Thyroid gland (tissue), 4 donors: ENCODE data around the gene SCYGR6. TPM values are rescaled to one million over a fixed set of nuclear protein-coding genes. Genes with fewer than 3 reads are reported as not detected.

Source experiments
- DNase-seq, 2 donors: peaks; one replicate each; pipeline ENCODE4 v3.0.0-alpha.2; 2019
- H3K27ac ChIP-seq, 3 donors: fragments of 200-600 bp; sonication (generic); 1 replicate in 2 of 3; 2 replicates in 1 of 3; pipeline ENCODE4 v1.5.1; 2016 to 2019; ENCODE audit warnings: mild to moderate bottlenecking in 1 of 3, moderate library complexity in 1 of 3
- H3K27me3 ChIP-seq: fragments of 200-600 bp; sonication (generic); one replicate; pipeline ENCODE4 v1.5.1; 2019
- H3K36me3 ChIP-seq, 2 donors: fragments of 200-600 bp; sonication (generic); one replicate each; pipeline ENCODE4 v1.5.1; 2016 to 2019
- H3K4me1 ChIP-seq, 2 donors: fragments of 200-600 bp; sonication (generic); one replicate each; pipeline ENCODE4 v1.5.1; 2017 to 2019
- H3K4me3 ChIP-seq, 3 donors: fragments of 200-600 bp; sonication (generic); replicated peaks in 1 of 3; 1 replicate in 2 of 3; 2 replicates in 1 of 3; pipeline ENCODE4 v1.5.1; 2016; ENCODE audit warnings: mild to moderate bottlenecking in 1 of 3
- H3K9me3 ChIP-seq: fragments of 200-600 bp; sonication (generic); one replicate; pipeline ENCODE4 v1.5.1; 2017
- CTCF ChIP-seq, 6 experiments: fragments of 200-600 bp in 3 of 6; fragments of 450-650 bp in 3 of 6; sonication (generic) in 3 of 6; IDR thresholded peaks; one replicate each; pipeline ENCODE4 v1.5.1; 2016 to 2019; ENCODE audit warnings: antibody characterized with exemption in 6 of 6, mild to moderate bottlenecking in 2 of 6, inconsistent platforms in 1 of 6, moderate library complexity in 1 of 6
- POLR2A ChIP-seq, 2 donors: fragments of 450-650 bp; IDR thresholded peaks; one replicate each; pipeline ENCODE4 v1.6.1; 2017; ENCODE audit warnings: antibody characterized with exemption in 2 of 2, mild to moderate bottlenecking in 2 of 2, moderate library complexity in 1 of 2
- WGBS, 2 donors: methylation state at CpG; one replicate each; pipeline ENCODE4 v1.1.5; 2017; 5-methylcytosine and 5-hydroxymethylcytosine counted together
- intact Hi-C: fragments of 100-400 bp; cut with DNase I; formaldehyde crosslinking; loops from one replicate; pipeline ENCODE4 v1.15.1; 2023
- total RNA-seq, 4 donors: library from RNA; depleted of rRNA; stranded (reverse); fragments of >200 nt; gene quantifications; one replicate each; pipeline ENCODE4 v1.2.3, GENCODE V29; 2016

Gene SCYGR6
- total RNA-seq, 4 donors from 2014 or later, result not detected

GRCh38 chr2:227710986-227711385 is 13.6 kb downstream of the SCYGR6 start:
- no peak for TF ChIP-seq POLR2A (IDR thresholded peaks at IDR 0.05)
- no peak for TF ChIP-seq CTCF (IDR thresholded peaks at IDR 0.05)
- H3K9me3 ChIP-seq, result no peaks in the 10 kb centered on the region
- DNase-seq, result no peak
- WGBS, 2 donors, result 89 to 91% methylated on average over 7 of the region's 7 CpGs
- H3K4me3 ChIP-seq, result no peak overlapping the region
- no peaks in the 10 kb centered on the region for H3K36me3 ChIP-seq
- intact Hi-C loops, result no loop called here
- no peaks in the 10 kb centered on the region for H3K4me1 ChIP-seq
- H3K27me3 ChIP-seq, result no peaks in the 10 kb centered on the region
- no peak overlapping the region for H3K27ac ChIP-seq

- H3K36me3 ChIP-seq, result no peaks in the 10 kb centered on the region
- no peak overlapping the region for H3K4me3 ChIP-seq
- no peaks in the 10 kb centered on the region for H3K27me3 ChIP-seq
- H3K9me3 ChIP-seq, result no peaks in the 10 kb centered on the region
- intact Hi-C loops, result no loop called here
- no peak for DNase-seq
- no peak for TF ChIP-seq POLR2A (IDR thresholded peaks at IDR 0.05)
- no peak for TF ChIP-seq CTCF (IDR thresholded peaks at IDR 0.05)
- H3K4me1 ChIP-seq, result no peaks in the 10 kb centered on the region
- 78 to 88% methylated on average over 6 of the region's 6 CpGs for WGBS, 2 donors
- no peak overlapping the region for H3K27ac ChIP-seq
Observed at GRCh38 chr2:227707390-227707789, 17.2 kb downstream of the SCYGR6 start.

- Histone ChIP-seq H3K36me3 (no peaks in the 10 kb centered on the region), H3K4me3 (no peak overlapping the region), H3K27me3 (no peaks in the 10 kb centered on the region), H3K4me1 (no peaks in the 10 kb centered on the region), H3K9me3 (no peaks in the 10 kb centered on the region), H3K27ac (no peak overlapping the region)
- intact Hi-C loops, result no loop called here
- 80 to 81% methylated on average over 4 of the region's 4 CpGs for WGBS, 2 donors
- TF ChIP-seq POLR2A (IDR thresholded peaks at IDR 0.05) (no peak), CTCF (IDR thresholded peaks at IDR 0.05) (no peak)
- no peak for DNase-seq
Observed at GRCh38 chr2:227706859-227707258, 17.7 kb downstream of the SCYGR6 start.

GRCh38 chr2:227703961-227704360 is 20.6 kb downstream of the SCYGR6 start:
- H3K36me3 ChIP-seq, result no peaks in the 10 kb centered on the region
- H3K27ac ChIP-seq, result no peak overlapping the region
- no peaks in the 10 kb centered on the region for H3K9me3 ChIP-seq
- intact Hi-C loops, result no loop called here
- no peak for TF ChIP-seq POLR2A (IDR thresholded peaks at IDR 0.05)
- no peak for TF ChIP-seq CTCF (IDR thresholded peaks at IDR 0.05)
- DNase-seq, result no peak
- no peak overlapping the region for H3K4me3 ChIP-seq
- H3K4me1 ChIP-seq, result no peaks in the 10 kb centered on the region
- 60 to 62% methylated on average over 3 of the region's 3 CpGs for WGBS, 2 donors
- no peaks in the 10 kb centered on the region for H3K27me3 ChIP-seq

- no peaks in the 10 kb centered on the region for H3K4me1 ChIP-seq
- H3K36me3 ChIP-seq, result no peaks in the 10 kb centered on the region
- no peaks in the 10 kb centered on the region for H3K27me3 ChIP-seq
- intact Hi-C loops, result no loop called here
- H3K4me3 ChIP-seq, result no peak overlapping the region
- H3K27ac ChIP-seq, result no peak overlapping the region
- whole genome bisulfite sequencing, 2 donors, result 52 to 60% methylated on average over 4 of the region's 4 CpGs
- TF ChIP-seq CTCF (IDR thresholded peaks at IDR 0.05) (no peak), POLR2A (IDR thresholded peaks at IDR 0.05) (no peak)
- no peak for DNase-seq
- H3K9me3 ChIP-seq, result no peaks in the 10 kb centered on the region
Observed at GRCh38 chr2:227703280-227703732, 21.3 kb downstream of the SCYGR6 start.
